WERI-Rb-1 (cell line): Measurements from ENCODE around the gene ZRANB1.

Experiments used
- DNase-seq: peaks from one replicate; pipeline ENCODE4 v3.0.0-alpha.2; 2020
- H3K27ac ChIP-seq: fragments of 250-450 bp; sonication (Bioruptor Pico); 2 replicates; pipeline ENCODE4 v1.5.1; 2020; ENCODE audit warnings: mild to moderate bottlenecking, moderate library complexity
- H3K27me3 ChIP-seq: fragments of 250-450 bp; sonication (Bioruptor Pico); 2 replicates; pipeline ENCODE4 v1.5.1; 2021; ENCODE audit warnings: mild to moderate bottlenecking, low read depth, moderate library complexity; ENCODE audit not compliant: insufficient read depth, severe bottlenecking
- H3K36me3 ChIP-seq: fragments of 250-450 bp; sonication (Bioruptor Pico); 2 replicates; pipeline ENCODE4 v1.5.1; 2020; ENCODE audit warnings: mild to moderate bottlenecking, moderate library complexity
- H3K4me3 ChIP-seq: 2 replicates; pipeline ENCODE4 v1.5.1; 2011; ENCODE audit warnings: low read depth, mild to moderate bottlenecking, control low read depth, low read length
- H3K9me3 ChIP-seq: fragments of 250-450 bp; sonication (Bioruptor Pico); 2 replicates; pipeline ENCODE4 v1.5.1; 2021; ENCODE audit warnings: mild to moderate bottlenecking, moderate library complexity; ENCODE audit not compliant: severe bottlenecking
- TF ChIP-seq, protein P1 (sequence below): IDR thresholded peaks from 2 replicates; pipeline ENCODE4 v1.5.1; 2011; ENCODE audit warnings: low read depth, mild to moderate bottlenecking, control low read depth, inconsistent platforms, low read length

The ZRANB1 gene

DNA sequence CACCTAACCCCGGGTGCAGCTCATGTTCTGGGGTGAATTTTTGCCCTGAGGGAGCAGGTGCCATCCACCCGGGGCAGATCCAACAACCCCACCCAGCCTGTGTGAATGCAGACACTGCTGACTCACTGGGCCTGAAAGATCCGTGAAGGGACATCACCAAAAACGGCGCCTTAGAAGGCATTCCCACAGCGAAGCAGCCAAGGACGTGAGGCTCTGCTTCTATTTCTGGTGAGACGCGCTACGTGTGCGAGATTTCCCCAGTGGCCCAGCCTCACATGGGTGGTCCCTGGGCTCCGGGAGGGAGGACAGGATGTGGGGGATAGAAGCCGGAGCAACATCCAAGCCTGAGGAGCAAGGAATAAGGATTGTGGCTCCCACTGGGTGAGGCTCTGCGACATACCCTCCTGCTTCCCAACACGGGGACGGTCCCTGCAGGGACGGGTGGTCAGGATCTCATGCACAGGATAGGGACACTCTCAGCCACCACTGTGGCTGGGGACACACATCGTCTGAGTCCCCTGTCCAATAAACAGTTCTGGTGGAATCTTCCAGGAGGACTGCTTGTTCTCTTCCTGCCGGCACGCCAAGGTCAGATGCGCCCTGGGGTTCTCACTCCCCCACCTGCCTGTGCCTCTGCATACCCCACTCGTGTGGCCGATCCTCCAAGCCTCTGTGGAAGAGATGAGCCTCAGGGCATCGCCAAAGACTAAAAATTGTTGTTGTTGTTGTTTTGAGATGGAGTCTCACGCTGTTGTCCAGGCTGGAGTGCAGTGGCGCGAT lies 70.2 kb downstream of the ZRANB1 start:
- no peaks in the 10 kb centered on the region for H3K9me3 ChIP-seq
- no peak overlapping the region for H3K27ac ChIP-seq
- peaks cover 44% of the 10 kb centered on the region for H3K36me3 ChIP-seq
- no peak for DNase-seq
- H3K27me3 ChIP-seq: no peaks in the 10 kb centered on the region
- TF ChIP-seq, protein P1, sequence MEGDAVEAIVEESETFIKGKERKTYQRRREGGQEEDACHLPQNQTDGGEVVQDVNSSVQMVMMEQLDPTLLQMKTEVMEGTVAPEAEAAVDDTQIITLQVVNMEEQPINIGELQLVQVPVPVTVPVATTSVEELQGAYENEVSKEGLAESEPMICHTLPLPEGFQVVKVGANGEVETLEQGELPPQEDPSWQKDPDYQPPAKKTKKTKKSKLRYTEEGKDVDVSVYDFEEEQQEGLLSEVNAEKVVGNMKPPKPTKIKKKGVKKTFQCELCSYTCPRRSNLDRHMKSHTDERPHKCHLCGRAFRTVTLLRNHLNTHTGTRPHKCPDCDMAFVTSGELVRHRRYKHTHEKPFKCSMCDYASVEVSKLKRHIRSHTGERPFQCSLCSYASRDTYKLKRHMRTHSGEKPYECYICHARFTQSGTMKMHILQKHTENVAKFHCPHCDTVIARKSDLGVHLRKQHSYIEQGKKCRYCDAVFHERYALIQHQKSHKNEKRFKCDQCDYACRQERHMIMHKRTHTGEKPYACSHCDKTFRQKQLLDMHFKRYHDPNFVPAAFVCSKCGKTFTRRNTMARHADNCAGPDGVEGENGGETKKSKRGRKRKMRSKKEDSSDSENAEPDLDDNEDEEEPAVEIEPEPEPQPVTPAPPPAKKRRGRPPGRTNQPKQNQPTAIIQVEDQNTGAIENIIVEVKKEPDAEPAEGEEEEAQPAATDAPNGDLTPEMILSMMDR: no peak
- H3K4me3 ChIP-seq: no peak overlapping the region

DNA sequence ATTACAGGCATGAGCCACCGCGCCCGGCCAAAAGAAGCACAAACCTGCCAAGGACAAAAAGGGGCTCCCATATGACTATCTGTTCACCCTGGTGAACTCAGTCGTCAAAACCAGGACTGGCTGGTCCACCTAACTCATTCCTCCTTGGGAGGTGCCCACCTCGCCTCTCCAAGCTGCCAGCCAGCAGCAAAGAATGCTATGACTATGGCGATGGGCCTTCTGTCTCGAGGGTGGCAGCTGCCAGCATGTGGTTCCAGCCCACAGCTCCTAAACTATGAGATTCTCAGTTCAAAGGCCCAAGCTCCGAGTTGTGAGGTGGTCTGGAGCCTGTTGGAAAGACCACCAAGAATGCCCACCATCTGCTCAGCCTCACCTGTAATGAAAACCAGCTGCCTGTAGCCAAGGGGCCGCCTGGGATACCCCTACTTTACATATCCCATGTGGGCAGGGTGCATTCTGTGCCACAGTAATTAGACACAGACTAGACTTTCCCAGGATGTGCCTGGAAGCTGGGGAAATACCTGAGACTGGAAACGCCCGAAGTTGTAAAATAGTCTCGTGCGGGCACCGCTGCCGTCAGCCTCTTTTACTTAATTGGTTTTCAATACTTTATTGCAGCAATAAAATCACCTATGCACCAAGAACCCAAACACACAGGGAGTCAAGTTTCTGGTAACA lies 71.1 kb downstream of the ZRANB1 start:
- H3K27ac ChIP-seq: no peak overlapping the region
- TF ChIP-seq, protein P1: no peak
- no peaks in the 10 kb centered on the region for H3K9me3 ChIP-seq
- H3K27me3 ChIP-seq: no peaks in the 10 kb centered on the region
- no peak for DNase-seq
- no peak overlapping the region for H3K4me3 ChIP-seq
- H3K36me3 ChIP-seq: peaks cover 43% of the 10 kb centered on the region

DNA sequence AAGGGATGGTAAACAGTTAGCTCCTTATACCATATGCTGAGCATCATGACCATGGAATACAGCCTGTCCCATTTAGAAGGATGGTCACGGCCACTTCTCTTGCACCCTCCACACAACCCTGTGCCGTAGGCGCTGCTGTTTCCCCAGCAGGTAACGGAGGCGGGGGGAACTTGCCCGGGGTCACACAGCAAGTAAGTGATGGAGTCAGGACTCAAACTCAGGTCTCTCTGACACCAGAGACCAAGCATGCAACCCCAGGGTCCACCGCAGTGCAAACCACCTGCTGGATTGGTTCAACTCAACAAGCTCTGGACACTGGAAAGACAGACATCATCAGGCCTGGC lies 71.6 kb downstream of the ZRANB1 start:
- H3K4me3 ChIP-seq: no peak overlapping the region
- TF ChIP-seq, protein P1: no peak
- DNase-seq: no peak
- no peaks in the 10 kb centered on the region for H3K27me3 ChIP-seq
- H3K36me3 ChIP-seq: peaks cover 43% of the 10 kb centered on the region
- no peaks in the 10 kb centered on the region for H3K9me3 ChIP-seq
- no peak overlapping the region for H3K27ac ChIP-seq

DNA sequence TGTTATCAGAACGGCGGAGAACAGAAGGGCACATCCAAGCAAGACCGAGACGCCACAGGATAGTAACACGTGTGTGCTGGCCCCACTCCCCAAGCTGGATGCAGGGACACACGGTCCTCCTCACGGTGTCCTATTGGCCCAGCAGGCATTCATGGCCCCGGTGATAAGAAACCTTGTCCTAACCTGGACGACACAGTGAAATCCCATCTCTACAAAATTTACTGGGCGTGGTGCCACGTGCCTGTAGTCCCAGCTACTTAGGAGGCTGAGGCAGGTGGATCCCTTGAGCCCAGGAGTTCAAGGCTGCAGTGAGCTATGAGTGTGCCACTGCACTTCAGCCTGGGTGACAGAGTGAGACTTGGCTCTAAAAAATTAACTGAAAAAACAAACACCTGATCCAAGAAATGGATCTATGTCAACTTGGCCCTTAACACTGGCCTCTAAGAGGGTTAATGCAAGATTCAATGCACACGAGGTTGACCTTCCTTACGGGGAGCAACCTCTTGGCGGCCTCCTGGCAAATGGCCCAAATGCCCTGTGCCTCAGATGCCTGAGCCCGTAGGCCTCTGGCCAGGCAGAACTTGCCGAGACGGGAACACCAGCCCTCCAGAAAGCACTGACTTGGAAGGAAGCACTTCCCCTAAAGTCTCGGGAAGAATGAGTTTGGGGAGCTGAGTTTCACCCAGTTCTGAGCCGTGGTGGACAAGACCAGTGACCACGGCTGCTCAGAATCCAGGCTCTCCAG lies 72.3 kb downstream of the ZRANB1 start:
- TF ChIP-seq, protein P1: no peak
- Histone ChIP-seq H3K36me3 (peaks cover 46% of the 10 kb centered on the region), H3K27me3 (no peaks in the 10 kb centered on the region), H3K4me3 (no peak overlapping the region), H3K27ac (no peak overlapping the region), H3K9me3 (no peaks in the 10 kb centered on the region)
- no peak for DNase-seq

DNA sequence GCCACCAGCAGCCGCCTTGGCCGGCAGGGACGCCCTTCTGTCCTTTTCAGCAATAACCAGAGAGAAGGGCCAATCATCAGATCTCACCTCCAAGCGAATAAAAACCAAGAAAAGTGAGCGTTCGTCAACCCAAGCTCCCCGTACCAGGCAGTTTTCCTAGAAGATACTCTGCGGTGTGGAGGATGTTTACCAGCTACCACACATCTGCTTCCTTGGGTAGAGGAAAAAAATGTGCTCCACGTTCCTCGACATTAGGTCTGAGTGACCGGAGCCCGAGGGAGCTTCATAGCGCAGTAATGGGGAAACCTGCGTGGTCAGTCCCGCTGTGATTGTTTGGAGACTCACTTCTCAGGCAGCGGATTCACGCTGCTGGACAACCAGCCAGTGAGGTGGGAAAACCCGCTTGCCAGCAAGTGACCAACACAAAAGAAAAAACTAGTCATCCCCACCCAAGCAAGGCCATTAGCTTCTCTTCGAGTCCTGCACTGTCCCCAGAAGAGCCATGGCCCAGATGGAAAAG lies 73.0 kb downstream of the ZRANB1 start:
- H3K36me3 ChIP-seq: peaks cover 51% of the 10 kb centered on the region

More for the DNA sequence above, 73.0 kb downstream of the ZRANB1 start:
- no peak for DNase-seq
- TF ChIP-seq, protein P1: no peak
- no peaks in the 10 kb centered on the region for H3K27me3 ChIP-seq
- H3K27ac ChIP-seq: no peak overlapping the region
- H3K4me3 ChIP-seq: no peak overlapping the region
- peaks cover 6% of the 10 kb centered on the region for H3K9me3 ChIP-seq
